Vagina (tissue), 2 donors: ENCODE data around the gene TRIM39. TPM values are rescaled to one million over a fixed set of nuclear protein-coding genes. Genes with fewer than 3 reads are reported as not detected.

Experiments
- DNase-seq, 2 donors: peaks; one replicate each; pipeline ENCODE4 v3.0.0-alpha.2; 2017; ENCODE audit errors: extremely low spot score in 2 of 2
- H3K27ac ChIP-seq: fragments of 200-600 bp; sonication (generic); one replicate; pipeline ENCODE4 v1.5.1; 2019
- H3K27me3 ChIP-seq: fragments of 200-600 bp; sonication (generic); one replicate; pipeline ENCODE4 v1.5.1; 2019
- H3K36me3 ChIP-seq, 2 donors: fragments of 200-600 bp; sonication (generic); one replicate each; pipeline ENCODE4 v1.5.1; 2017 to 2019
- H3K4me1 ChIP-seq: fragments of 200-600 bp; sonication (generic); one replicate; pipeline ENCODE4 v1.5.1; 2019
- H3K4me3 ChIP-seq, 2 donors: fragments of 200-600 bp; sonication (generic); 1 replicate in 1 of 2; 2 replicates in 1 of 2; pipeline ENCODE4 v1.5.1; 2016 to 2019
- H3K9me3 ChIP-seq: fragments of 200-600 bp; sonication (generic); one replicate; pipeline ENCODE4 v1.5.1; 2019
- POLR2A ChIP-seq, 2 donors: fragments of 450-650 bp; IDR thresholded peaks; one replicate each; pipeline ENCODE4 v1.6.1; 2017; ENCODE audit warnings: antibody characterized with exemption in 2 of 2, mild to moderate bottlenecking in 2 of 2, moderate library complexity in 2 of 2
- POLR2AphosphoS5 ChIP-seq, 2 donors: sonication (generic); formaldehyde crosslinking; IDR thresholded peaks; one replicate each; pipeline ENCODE4 v1.9.0; 2017; ENCODE audit warnings: antibody characterized with exemption in 2 of 2, mild to moderate bottlenecking in 2 of 2, low read depth in 1 of 2; ENCODE audit not compliant: insufficient read depth in 1 of 2
- intact Hi-C: fragments of 100-400 bp; cut with DNase I; formaldehyde crosslinking; loops from one replicate; pipeline ENCODE4 v1.15.1; 2023
- small RNA-seq: library from RNA; depleted of rRNA; stranded (forward); fragments of <200 nt; gene quantifications from one replicate; pipeline ENCODE3, GENCODE V24; 2016
- total RNA-seq: library from RNA; depleted of rRNA; stranded (reverse); fragments of >200 nt; gene quantifications from one replicate; pipeline ENCODE4 v1.2.3, GENCODE V29; 2016
- TF ChIP-seq, protein P1 (sequence below), 3 experiments: fragments of 450-650 bp in 2 of 3; fragments of 200-600 bp in 1 of 3; sonication (generic) in 1 of 3; IDR thresholded peaks; one replicate each; pipeline ENCODE4 v1.5.1; 2017 to 2019; ENCODE audit warnings: antibody characterized with exemption in 3 of 3, mild to moderate bottlenecking in 2 of 3, moderate library complexity in 2 of 3

The TRIM39 gene
- total RNA-seq, 1 donor from 2014 or later: 10.1 TPM

DNA sequence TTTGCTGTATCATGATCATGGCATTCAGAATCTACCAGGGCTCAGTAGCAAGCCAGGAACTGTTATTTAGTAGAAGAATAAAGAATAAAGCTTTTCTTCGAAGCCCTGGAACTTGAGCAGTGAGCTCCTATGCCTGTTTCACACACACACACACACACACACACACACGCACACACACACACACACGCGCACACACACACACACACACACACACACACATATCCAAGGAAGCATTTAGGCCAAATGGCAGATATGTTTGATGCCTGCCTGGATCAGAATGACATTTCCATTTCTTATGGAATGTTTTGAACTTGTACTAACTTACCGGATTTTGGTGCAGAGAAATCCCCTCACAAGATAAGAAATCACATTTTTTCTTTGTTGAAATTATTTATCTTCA is 53.7 kb downstream of the TRIM39 start:
- Histone ChIP-seq H3K27me3 (no peaks in the 10 kb centered on the region), H3K36me3 (no peaks in the 10 kb centered on the region), H3K4me3 (no peak overlapping the region), H3K9me3 (no peaks in the 10 kb centered on the region), H3K4me1 (no peaks in the 10 kb centered on the region), H3K27ac (no peak overlapping the region)
- intact Hi-C loops: no loop called here
- DNase-seq: no peak
- TF ChIP-seq, protein P1, sequence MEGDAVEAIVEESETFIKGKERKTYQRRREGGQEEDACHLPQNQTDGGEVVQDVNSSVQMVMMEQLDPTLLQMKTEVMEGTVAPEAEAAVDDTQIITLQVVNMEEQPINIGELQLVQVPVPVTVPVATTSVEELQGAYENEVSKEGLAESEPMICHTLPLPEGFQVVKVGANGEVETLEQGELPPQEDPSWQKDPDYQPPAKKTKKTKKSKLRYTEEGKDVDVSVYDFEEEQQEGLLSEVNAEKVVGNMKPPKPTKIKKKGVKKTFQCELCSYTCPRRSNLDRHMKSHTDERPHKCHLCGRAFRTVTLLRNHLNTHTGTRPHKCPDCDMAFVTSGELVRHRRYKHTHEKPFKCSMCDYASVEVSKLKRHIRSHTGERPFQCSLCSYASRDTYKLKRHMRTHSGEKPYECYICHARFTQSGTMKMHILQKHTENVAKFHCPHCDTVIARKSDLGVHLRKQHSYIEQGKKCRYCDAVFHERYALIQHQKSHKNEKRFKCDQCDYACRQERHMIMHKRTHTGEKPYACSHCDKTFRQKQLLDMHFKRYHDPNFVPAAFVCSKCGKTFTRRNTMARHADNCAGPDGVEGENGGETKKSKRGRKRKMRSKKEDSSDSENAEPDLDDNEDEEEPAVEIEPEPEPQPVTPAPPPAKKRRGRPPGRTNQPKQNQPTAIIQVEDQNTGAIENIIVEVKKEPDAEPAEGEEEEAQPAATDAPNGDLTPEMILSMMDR (IDR thresholded peaks at IDR 0.05): no peak
- TF ChIP-seq POLR2AphosphoS5 (IDR thresholded peaks at IDR 0.05; ENCODE audit: insufficient read depth in 1 of 2, low read depth in 1 of 2) (no peak), POLR2A (IDR thresholded peaks at IDR 0.05) (no peak)

DNA sequence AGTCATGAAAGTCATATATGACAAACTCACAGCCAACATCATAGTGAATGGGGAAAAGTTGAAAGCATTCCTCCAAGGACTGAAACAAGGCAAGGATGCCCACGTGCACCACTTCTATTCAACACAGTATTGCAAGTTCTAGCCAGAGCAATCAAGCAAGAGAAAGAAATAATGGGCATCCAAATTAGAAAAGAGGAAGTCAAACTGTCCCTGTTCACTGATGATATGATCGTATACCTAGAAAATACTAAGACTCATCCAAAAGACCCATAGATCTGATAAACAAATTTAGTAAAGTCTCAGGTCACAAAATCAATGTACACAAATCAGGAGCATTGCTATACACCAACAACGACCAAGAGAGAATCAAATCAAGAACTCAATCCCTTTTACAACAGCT is 59.4 kb downstream of the TRIM39 start:
- Histone ChIP-seq H3K4me1 (no peaks in the 10 kb centered on the region), H3K9me3 (no peaks in the 10 kb centered on the region), H3K27me3 (no peaks in the 10 kb centered on the region), H3K36me3 (no peaks in the 10 kb centered on the region), H3K27ac (no peak overlapping the region), H3K4me3 (no peak overlapping the region)
- TF ChIP-seq, protein P1 (IDR thresholded peaks at IDR 0.05): no peak
- no peak for TF ChIP-seq POLR2AphosphoS5 (IDR thresholded peaks at IDR 0.05; ENCODE audit: insufficient read depth in 1 of 2, low read depth in 1 of 2)
- TF ChIP-seq POLR2A (IDR thresholded peaks at IDR 0.05): no peak
- intact Hi-C loops: no loop called here
- no peak for DNase-seq

DNA sequence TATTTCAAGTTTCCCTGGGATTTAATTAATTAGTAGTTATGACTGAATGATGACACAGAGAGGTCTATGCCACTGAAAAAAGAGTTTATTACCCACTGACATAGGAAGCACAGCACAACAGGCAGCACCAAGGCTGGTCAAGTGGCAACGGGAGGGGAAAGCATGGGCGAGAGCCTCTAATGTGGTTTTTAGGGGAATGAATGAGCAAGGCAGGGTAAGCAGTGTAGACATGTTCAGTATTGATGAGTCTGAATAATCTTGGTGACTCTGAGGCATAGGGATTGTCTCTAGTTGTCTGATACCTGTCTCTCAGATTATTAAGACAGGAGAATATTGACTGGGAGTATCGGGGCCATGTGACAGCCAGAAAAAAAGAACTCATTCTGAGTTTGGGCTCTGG is 64.5 kb downstream of the TRIM39 start:
- Histone ChIP-seq H3K27me3 (no peaks in the 10 kb centered on the region), H3K27ac (no peak overlapping the region), H3K9me3 (no peaks in the 10 kb centered on the region), H3K4me1 (no peaks in the 10 kb centered on the region), H3K4me3 (no peak overlapping the region), H3K36me3 (no peaks in the 10 kb centered on the region)
- DNase-seq: no peak
- TF ChIP-seq, protein P1 (IDR thresholded peaks at IDR 0.05): no peak
- no peak for TF ChIP-seq POLR2AphosphoS5 (IDR thresholded peaks at IDR 0.05; ENCODE audit: insufficient read depth in 1 of 2, low read depth in 1 of 2)
- no peak for TF ChIP-seq POLR2A (IDR thresholded peaks at IDR 0.05)
- intact Hi-C loops: no loop called here

Small RNAs within 50 kb of the gene (small RNA-seq; reads per million reads assigned to genes)
- not detected for gene HLA-N

Other genes with a start within 250 kb of the TRIM39 start
- gene TRIM31, start 213.8 kb upstream of the TRIM39 start, total RNA-seq: not detected
- gene TRIM40, start 190.8 kb upstream of the TRIM39 start, total RNA-seq: not detected
- gene TRIM10, start 165.7 kb upstream of the TRIM39 start, total RNA-seq: not detected
- not detected for gene TRIM15, start 163.4 kb upstream of the TRIM39 start, total RNA-seq
- gene TRIM26, start 113.5 kb upstream of the TRIM39 start, total RNA-seq: 35.4 TPM
- gene RPP21, start 18.2 kb downstream of the TRIM39 start, total RNA-seq: 152 TPM
- 618 TPM for gene HLA-E, start 162.6 kb downstream of the TRIM39 start, total RNA-seq
- 24.1 TPM for gene GNL1, start 229.6 kb downstream of the TRIM39 start, total RNA-seq
- 5.9 TPM for gene PRR3, start 230.4 kb downstream of the TRIM39 start, total RNA-seq
- 29.5 TPM for gene ABCF1, start 244.5 kb downstream of the TRIM39 start, total RNA-seq